Endodermal cell (in vitro differentiated cells): ENCODE results near the gene POLE. TPM values are rescaled to one million over a fixed set of nuclear protein-coding genes. Genes with fewer than 3 reads are reported as not detected.

ENCODE experiments used
- DNase-seq: peaks from one replicate; pipeline ENCODE4 v3.0.0-alpha.2; 2017
- H3K27ac ChIP-seq: 2 replicates; pipeline ENCODE4 v1.5.1; 2013; ENCODE audit warnings: mild to moderate bottlenecking, low read depth, low read length, moderate library complexity
- H3K27me3 ChIP-seq: 2 replicates; pipeline ENCODE4 v1.6.1; 2013; ENCODE audit warnings: mild to moderate bottlenecking, low read length, moderate library complexity; ENCODE audit not compliant: insufficient read depth, control insufficient read depth, poor library complexity, severe bottlenecking
- H3K36me3 ChIP-seq: 2 replicates; pipeline ENCODE4 v1.7.0; 2013; ENCODE audit warnings: mild to moderate bottlenecking, low read length, moderate library complexity; ENCODE audit not compliant: control insufficient read depth, insufficient read depth
- H3K4me1 ChIP-seq: one replicate; pipeline ENCODE4 v1.7.0; 2013; ENCODE audit warnings: low read length; ENCODE audit not compliant: control insufficient read depth, insufficient read depth
- H3K4me3 ChIP-seq: 2 replicates; pipeline ENCODE4 v1.5.1; 2013; ENCODE audit warnings: mild to moderate bottlenecking, low read length, moderate library complexity
- H3K9ac ChIP-seq: 2 replicates; pipeline ENCODE4 v1.6.1; 2013; ENCODE audit warnings: mild to moderate bottlenecking, low read length, moderate library complexity; ENCODE audit not compliant: poor library complexity, severe bottlenecking; ENCODE audit errors: extremely low read depth
- H3K9me3 ChIP-seq: 2 replicates; pipeline ENCODE4 v1.6.1; 2013; ENCODE audit warnings: mild to moderate bottlenecking, low read length, moderate library complexity; ENCODE audit not compliant: control insufficient read depth
- H3K27ac Mint-ChIP-seq: 2 replicates; pipeline ENCODE4 v1.8.0; 2020; ENCODE audit warnings: mixed read lengths
- H3K27me3 Mint-ChIP-seq: 2 replicates; pipeline ENCODE4 v1.8.0; 2021; ENCODE audit warnings: mild to moderate bottlenecking, mixed read lengths; ENCODE audit not compliant: insufficient read depth
- H3K36me3 Mint-ChIP-seq: 2 replicates; pipeline ENCODE4 v1.8.0; 2020; ENCODE audit warnings: low read depth, mixed read lengths
- H3K4me1 Mint-ChIP-seq: 2 replicates; pipeline ENCODE4 v1.8.0; 2020; ENCODE audit warnings: mixed read lengths
- H3K4me3 Mint-ChIP-seq: 2 replicates; pipeline ENCODE4 v1.8.0; 2020; ENCODE audit warnings: mild to moderate bottlenecking, moderate library complexity, mixed read lengths
- H3K9me3 Mint-ChIP-seq: 2 replicates; pipeline ENCODE4 v1.8.0; 2020; ENCODE audit warnings: mild to moderate bottlenecking, mixed read lengths
- WGBS, 2 experiments: methylation state at CpG; one replicate each; pipeline versions ENCODE4 v1.1.5 to v1.1.7; 2013; ENCODE audit warnings: missing lambda C conversion rate in 2 of 2, mixed read lengths in 1 of 2; ENCODE audit not compliant: insufficient coverage in 1 of 2, insufficient read length in 1 of 2; 5-methylcytosine and 5-hydroxymethylcytosine counted together
- total RNA-seq, 2 donors: library from RNA; stranded (reverse); fragmentation: NEBNext Ultra II Directional in 1 of 2; extraction: Animal tissue kit (Norgen Biotek cat#: 25700) in 1 of 2; gene quantifications; 2 replicates in 1 of 2; 3 replicates in 1 of 2; pipeline ENCODE4 v1.2.1, GENCODE V29; 2021
- TF ChIP-seq, protein P1 (sequence below): fragments of 200-600 bp; sonication (generic); conservative IDR thresholded peaks from 2 replicates; pipeline ENCODE4 v1.5.0; 2021; ENCODE audit warnings: antibody characterized with exemption, mild to moderate bottlenecking

The POLE gene
- total RNA-seq, 2 donors from 2014 or later: 165 to 212 TPM

DNA sequence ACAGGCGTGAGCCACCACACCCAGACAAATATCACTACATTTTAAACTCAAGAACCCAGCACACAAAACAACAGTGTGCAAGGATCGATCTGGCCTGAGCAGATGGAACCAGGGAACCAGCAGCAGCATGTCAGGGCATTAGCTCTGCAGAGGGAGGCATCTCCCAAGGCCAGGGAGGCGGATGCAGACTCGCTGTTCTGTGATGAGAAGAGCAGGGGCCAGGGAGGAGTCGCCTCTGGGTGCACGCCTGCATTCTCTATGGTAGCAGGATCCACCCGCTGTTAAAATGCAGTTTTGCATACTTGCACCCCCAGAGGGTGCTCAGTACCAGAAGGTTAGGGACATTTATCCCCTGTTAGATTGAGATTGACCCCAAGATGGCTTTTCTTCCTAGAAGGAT, 41.4 kb upstream of the POLE start:
- Mint-ChIP-seq H3K4me3 (no peak overlapping the region), H3K36me3 (peaks cover 86% of the 10 kb centered on the region), H3K27me3 (no peaks in the 10 kb centered on the region), H3K27ac (no peak overlapping the region), H3K4me1 (no peaks in the 10 kb centered on the region), H3K9me3 (peaks cover 16% of the 10 kb centered on the region)
- TF ChIP-seq, protein P1, sequence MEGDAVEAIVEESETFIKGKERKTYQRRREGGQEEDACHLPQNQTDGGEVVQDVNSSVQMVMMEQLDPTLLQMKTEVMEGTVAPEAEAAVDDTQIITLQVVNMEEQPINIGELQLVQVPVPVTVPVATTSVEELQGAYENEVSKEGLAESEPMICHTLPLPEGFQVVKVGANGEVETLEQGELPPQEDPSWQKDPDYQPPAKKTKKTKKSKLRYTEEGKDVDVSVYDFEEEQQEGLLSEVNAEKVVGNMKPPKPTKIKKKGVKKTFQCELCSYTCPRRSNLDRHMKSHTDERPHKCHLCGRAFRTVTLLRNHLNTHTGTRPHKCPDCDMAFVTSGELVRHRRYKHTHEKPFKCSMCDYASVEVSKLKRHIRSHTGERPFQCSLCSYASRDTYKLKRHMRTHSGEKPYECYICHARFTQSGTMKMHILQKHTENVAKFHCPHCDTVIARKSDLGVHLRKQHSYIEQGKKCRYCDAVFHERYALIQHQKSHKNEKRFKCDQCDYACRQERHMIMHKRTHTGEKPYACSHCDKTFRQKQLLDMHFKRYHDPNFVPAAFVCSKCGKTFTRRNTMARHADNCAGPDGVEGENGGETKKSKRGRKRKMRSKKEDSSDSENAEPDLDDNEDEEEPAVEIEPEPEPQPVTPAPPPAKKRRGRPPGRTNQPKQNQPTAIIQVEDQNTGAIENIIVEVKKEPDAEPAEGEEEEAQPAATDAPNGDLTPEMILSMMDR: no peak
- Histone ChIP-seq H3K27ac (no peak overlapping the region), H3K9me3 (peaks cover 4% of the 10 kb centered on the region), H3K36me3 (peaks cover 86% of the 10 kb centered on the region), H3K9ac (no peak overlapping the region), H3K4me3 (no peak overlapping the region), H3K4me1 (no peaks in the 10 kb centered on the region), H3K27me3 (no peaks in the 10 kb centered on the region)
- 92 to 97% methylated on average over 5 to 7 of the region's 7 CpGs for WGBS, 2 experiments
- DNase-seq: peak; percentile 41

DNA sequence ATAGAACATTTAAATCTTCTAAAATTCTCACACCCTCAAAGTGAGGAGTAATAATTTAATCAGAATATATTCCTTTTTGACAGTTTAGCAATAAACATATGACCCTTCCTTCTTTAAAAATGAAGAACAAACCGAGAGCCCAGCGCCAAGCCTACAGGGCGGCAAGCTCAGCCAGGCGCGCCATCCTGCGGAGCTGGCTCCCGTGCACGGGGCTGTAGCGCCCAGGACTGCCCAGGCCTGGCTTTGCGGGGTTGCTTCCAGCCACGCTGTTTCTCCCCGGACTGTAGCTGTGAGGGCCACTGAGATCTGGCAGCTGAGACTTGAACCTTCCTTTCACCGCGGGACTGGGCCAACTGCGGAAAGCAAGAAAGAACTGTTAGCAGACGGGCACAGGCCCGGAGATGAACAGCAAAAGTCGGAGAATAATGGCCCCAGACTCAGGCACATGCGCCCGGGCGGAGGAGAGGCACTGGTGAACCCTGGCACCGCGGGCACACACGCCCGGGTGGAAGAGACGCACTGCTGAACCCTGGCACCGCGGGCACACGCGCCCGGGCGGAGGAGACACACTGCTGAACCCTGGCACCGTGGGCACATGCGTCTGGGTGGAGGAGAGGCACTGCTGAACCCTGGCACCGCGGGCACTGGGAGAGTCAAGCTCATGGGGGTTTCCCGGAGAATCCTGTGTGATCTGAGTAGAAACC, 40.1 kb upstream of the POLE start:
- Mint-ChIP-seq H3K4me3 (no peak overlapping the region), H3K9me3 (peaks cover 16% of the 10 kb centered on the region), H3K27me3 (no peaks in the 10 kb centered on the region), H3K4me1 (no peaks in the 10 kb centered on the region), H3K36me3 (peaks cover 83% of the 10 kb centered on the region), H3K27ac (no peak overlapping the region)
- Histone ChIP-seq H3K27me3 (no peaks in the 10 kb centered on the region), H3K4me1 (no peaks in the 10 kb centered on the region), H3K27ac (no peak overlapping the region), H3K4me3 (no peak overlapping the region), H3K9ac (no peak overlapping the region), H3K36me3 (peaks cover 92% of the 10 kb centered on the region), H3K9me3 (peaks cover 4% of the 10 kb centered on the region)
- WGBS, 2 experiments: 94 to 97% methylated on average over 28 to 37 of the region's 37 CpGs
- TF ChIP-seq, protein P1: no peak
- no peak for DNase-seq

DNA sequence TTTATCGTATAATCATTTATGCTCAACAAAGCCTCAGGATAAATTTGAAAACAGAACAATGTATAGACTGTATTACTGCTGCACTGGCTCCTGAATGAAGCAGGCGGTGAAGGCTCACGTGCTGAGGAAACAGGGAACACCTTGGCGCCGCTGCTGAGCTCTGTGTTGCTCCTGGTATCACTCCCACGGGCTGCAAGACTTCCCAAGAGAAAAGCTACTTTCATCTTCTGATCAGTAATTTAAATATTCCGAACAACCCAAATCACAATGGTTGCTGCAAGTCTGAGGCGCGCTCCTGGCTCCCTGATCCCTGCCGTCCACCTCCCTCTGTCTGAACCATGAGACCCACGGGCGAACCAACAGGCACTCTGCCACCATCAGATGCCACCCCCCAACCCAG, 39.2 kb upstream of the POLE start:
- no peaks in the 10 kb centered on the region for H3K4me1 ChIP-seq
- H3K36me3 ChIP-seq: peaks cover 85% of the 10 kb centered on the region
- Mint-ChIP-seq H3K27ac (peak overlapping the region; percentile 39), H3K4me3 (no peak overlapping the region), H3K27me3 (no peaks in the 10 kb centered on the region), H3K9me3 (peaks cover 16% of the 10 kb centered on the region), H3K36me3 (peaks cover 81% of the 10 kb centered on the region), H3K4me1 (no peaks in the 10 kb centered on the region)
- TF ChIP-seq, protein P1: no peak
- no peak overlapping the region for H3K27ac ChIP-seq
- H3K9me3 ChIP-seq: peaks cover 4% of the 10 kb centered on the region
- no peak overlapping the region for H3K9ac ChIP-seq
- H3K4me3 ChIP-seq: no peak overlapping the region
- 93 to 100% methylated on average over 7 to 12 of the region's 12 CpGs for WGBS, 2 experiments
- peak; percentile 35 for DNase-seq
- no peaks in the 10 kb centered on the region for H3K27me3 ChIP-seq
